ENCODE data around the gene PRG2.

- TF ChIP-seq CTCF (conservative IDR thresholded peaks at IDR 0.05 in 1 of 2, IDR thresholded peaks at IDR 0.05 in 1 of 2; ENCODE audit: extremely low read depth in 1 of 2, insufficient read depth in 1 of 2, low read depth in 1 of 2, low read length in 2 of 2), result no peak
- no peak for TF ChIP-seq EZH2 (IDR thresholded peaks at IDR 0.05; ENCODE audit: borderline replicate concordance, low read length)
Measured at GRCh38 chr11:57368106-57368844, 22.2 kb downstream of the PRG2 start.

Measured in mammary epithelial cell (primary cell).